Keratinocyte (primary cell): Measurements from ENCODE around the gene PPP3CB. TPM values are rescaled to one million over a fixed set of nuclear protein-coding genes. Genes with fewer than 3 reads are reported as not detected.
A peak's percentile ranks its signal among the peaks of the same experiment; 100 is the strongest.

Experiments
- DNase-seq: peaks from one replicate; pipeline ENCODE4 v3.0.0-alpha.2; 2011; ENCODE audit warnings: low read depth, missing footprints, low spot score
- FAIRE-seq: peaks from 2 replicates; lab custom pipeline; 2011; peaks lifted over from hg19 to GRCh38; lab: Jason Lieb, UNC
- H2AFZ ChIP-seq: 2 replicates; pipeline ENCODE4 v1.6.0; 2012; ENCODE audit warnings: low read length, control low read depth, inconsistent platforms; ENCODE audit not compliant: control insufficient read depth
- H3K27ac ChIP-seq: 2 replicates; pipeline ENCODE4 v1.5.1; 2011; ENCODE audit warnings: low read length; ENCODE audit not compliant: control insufficient read depth, insufficient read depth
- H3K27me3 ChIP-seq: 3 replicates; pipeline ENCODE4 v1.6.0; 2011; ENCODE audit warnings: low read length; ENCODE audit not compliant: control insufficient read depth, insufficient read depth; ENCODE audit errors: extremely low read depth
- H3K36me3 ChIP-seq, 2 experiments: 2 replicates in 1 of 2; 3 replicates in 1 of 2; pipeline ENCODE4 v1.5.1; 2011; ENCODE audit warnings: low read length in 2 of 2, mild to moderate bottlenecking in 1 of 2; ENCODE audit not compliant: control insufficient read depth in 2 of 2, insufficient read depth in 2 of 2; ENCODE audit errors: extremely low read depth in 1 of 2
- H3K4me1 ChIP-seq: 3 replicates; pipeline ENCODE4 v1.5.1; 2011; ENCODE audit warnings: low read length; ENCODE audit not compliant: control insufficient read depth, insufficient read depth; ENCODE audit errors: extremely low read depth
- H3K4me2 ChIP-seq: 3 replicates; pipeline ENCODE4 v1.6.0; 2011; ENCODE audit warnings: low read depth, low read length; ENCODE audit not compliant: control insufficient read depth, insufficient read depth; ENCODE audit errors: extremely low read depth
- H3K4me3 ChIP-seq, 3 experiments: fragments of 200-600 bp in 1 of 3; sonication (generic) in 1 of 3; 2 replicates in 2 of 3; 3 replicates in 1 of 3; pipeline ENCODE4 v1.5.1; 2011 to 2016; ENCODE audit warnings: low read length in 3 of 3, mild to moderate bottlenecking in 3 of 3, control low read depth in 2 of 3, inconsistent platforms in 1 of 3, low read depth in 1 of 3, mixed read lengths in 1 of 3, mixed run types in 1 of 3, moderate library complexity in 1 of 3; ENCODE audit not compliant: control insufficient read depth in 2 of 3, insufficient read depth in 2 of 3; ENCODE audit errors: extremely low read depth in 1 of 3
- H3K79me2 ChIP-seq: 2 replicates; pipeline ENCODE4 v1.6.0; 2012; ENCODE audit warnings: low read length; ENCODE audit not compliant: control insufficient read depth, insufficient read depth
- H3K9ac ChIP-seq: 3 replicates; pipeline ENCODE4 v1.6.0; 2011; ENCODE audit warnings: low read length; ENCODE audit not compliant: control insufficient read depth, insufficient read depth; ENCODE audit errors: extremely low read depth
- H3K9me1 ChIP-seq: 3 replicates; pipeline ENCODE4 v1.6.0; 2011; ENCODE audit warnings: low read length; ENCODE audit not compliant: control insufficient read depth, insufficient read depth; ENCODE audit errors: extremely low read depth
- H3K9me3 ChIP-seq: 2 replicates; pipeline ENCODE4 v1.5.1; 2012; ENCODE audit warnings: low read depth, low read length; ENCODE audit not compliant: control insufficient read depth
- H4K20me1 ChIP-seq: 3 replicates; pipeline ENCODE4 v1.6.0; 2011; ENCODE audit warnings: low read length; ENCODE audit not compliant: control insufficient read depth, insufficient read depth; ENCODE audit errors: extremely low read depth
- EZH2 ChIP-seq: IDR thresholded peaks from one replicate; pipeline ENCODE4 v1.6.1; 2012; ENCODE audit warnings: inconsistent platforms, mild to moderate bottlenecking, low read length, moderate library complexity
- dilution Hi-C: fragments of 300-500 bp; cut with MboI; formaldehyde crosslinking; loops from one replicate; pipeline ENCODE4 v1.7.0; 2020; ENCODE audit warnings: low sequenced_read_pairs; ENCODE audit not compliant: extremely low pct_ligation_motif_present
- polyA plus RNA-seq, 5 experiments: library from polyadenylated mRNA; depleted of rRNA in 3 of 5; stranded (reverse) in 3 of 5; stranded (forward) in 1 of 5; unstranded in 1 of 5; fragments of >200 nt; gene quantifications; 1 replicate in 1 of 5; 2 replicates in 3 of 5; 3 replicates in 1 of 5; pipeline versions ENCODE4 v1.2.1 to v1.2.3, GENCODE V29; 2011 to 2012; ENCODE audit warnings: missing spikeins in 2 of 5, low read depth in 1 of 5, low replicate concordance in 1 of 5
- TF ChIP-seq, protein P1 (sequence below), 3 experiments: IDR thresholded peaks in 1 of 3; conservative IDR thresholded peaks in 1 of 3; optimal IDR thresholded peaks in 1 of 3; 2 replicates in 2 of 3; 3 replicates in 1 of 3; pipeline versions ENCODE3 to v1.5.1; 2011; ENCODE audit warnings: low read length in 3 of 3, mild to moderate bottlenecking in 3 of 3, moderate library complexity in 2 of 3, control low read depth in 1 of 3, inconsistent platforms in 1 of 3; ENCODE audit not compliant: insufficient read depth in 2 of 3; ENCODE audit errors: extremely low read depth in 1 of 3

The PPP3CB gene
- polyA plus RNA-seq, 1 donor (not counting 4 experiments of a cell fraction or from before 2014, with no cell fraction given), result 23.5 TPM

DNA sequence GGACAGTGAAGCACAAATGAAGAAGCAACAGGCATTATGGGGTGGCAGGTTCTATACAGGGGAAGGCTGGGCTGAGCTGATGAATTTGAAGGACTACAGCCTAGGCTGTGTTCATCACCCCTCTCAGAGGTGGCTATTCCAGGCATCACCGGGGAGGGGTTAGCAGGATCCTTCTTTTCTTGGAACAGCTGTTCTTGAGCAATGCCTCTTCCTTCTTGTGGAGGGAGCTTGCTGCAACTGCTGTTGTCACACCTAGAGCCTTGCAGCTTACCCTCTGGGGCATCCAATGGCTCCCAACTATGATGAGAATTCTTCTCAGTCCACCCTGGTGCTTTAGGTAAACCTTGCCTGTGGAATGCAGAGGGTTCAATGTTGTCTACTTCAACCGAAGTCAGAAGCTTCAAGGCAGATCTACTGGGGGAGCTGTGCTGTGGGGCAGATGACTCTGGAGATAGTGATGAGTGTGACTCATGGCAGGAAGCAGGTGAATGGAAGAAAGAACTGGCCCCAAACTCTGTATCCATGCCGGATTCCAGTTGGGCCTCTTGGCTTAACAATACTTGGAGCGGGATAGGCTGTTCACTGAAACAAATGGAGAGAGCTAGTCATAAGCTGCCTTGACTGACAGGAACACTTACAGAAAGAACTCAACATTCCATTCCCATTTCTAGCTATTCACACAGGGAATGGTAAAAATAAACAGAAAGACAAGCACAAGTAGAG, 21.5 kb upstream of the PPP3CB start:
- Histone ChIP-seq H3K27me3 (no peaks in the 10 kb centered on the region), H4K20me1 (no peaks in the 10 kb centered on the region), H3K9ac (no peak overlapping the region), H3K4me1 (peaks cover 10% of the 10 kb centered on the region), H3K4me3 (no peak overlapping the region), H3K4me2 (peak overlapping the region; percentile 6), H3K27ac (no peak overlapping the region), H3K9me3 (no peaks in the 10 kb centered on the region), H2AFZ (no peak overlapping the region), H3K36me3 (no peaks in the 10 kb centered on the region), H3K9me1 (no peaks in the 10 kb centered on the region), H3K79me2 (no peaks in the 10 kb centered on the region)
- FAIRE-seq, result peak; percentile 89
- dilution Hi-C loops, result no loop called here
- TF ChIP-seq, protein P1, sequence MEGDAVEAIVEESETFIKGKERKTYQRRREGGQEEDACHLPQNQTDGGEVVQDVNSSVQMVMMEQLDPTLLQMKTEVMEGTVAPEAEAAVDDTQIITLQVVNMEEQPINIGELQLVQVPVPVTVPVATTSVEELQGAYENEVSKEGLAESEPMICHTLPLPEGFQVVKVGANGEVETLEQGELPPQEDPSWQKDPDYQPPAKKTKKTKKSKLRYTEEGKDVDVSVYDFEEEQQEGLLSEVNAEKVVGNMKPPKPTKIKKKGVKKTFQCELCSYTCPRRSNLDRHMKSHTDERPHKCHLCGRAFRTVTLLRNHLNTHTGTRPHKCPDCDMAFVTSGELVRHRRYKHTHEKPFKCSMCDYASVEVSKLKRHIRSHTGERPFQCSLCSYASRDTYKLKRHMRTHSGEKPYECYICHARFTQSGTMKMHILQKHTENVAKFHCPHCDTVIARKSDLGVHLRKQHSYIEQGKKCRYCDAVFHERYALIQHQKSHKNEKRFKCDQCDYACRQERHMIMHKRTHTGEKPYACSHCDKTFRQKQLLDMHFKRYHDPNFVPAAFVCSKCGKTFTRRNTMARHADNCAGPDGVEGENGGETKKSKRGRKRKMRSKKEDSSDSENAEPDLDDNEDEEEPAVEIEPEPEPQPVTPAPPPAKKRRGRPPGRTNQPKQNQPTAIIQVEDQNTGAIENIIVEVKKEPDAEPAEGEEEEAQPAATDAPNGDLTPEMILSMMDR (optimal IDR thresholded peaks at IDR 0.05 in 1 of 3, IDR thresholded peaks at IDR 0.05 in 1 of 3, conservative IDR thresholded peaks at IDR 0.05 in 1 of 3; ENCODE audit: extremely low read depth in 1 of 3, insufficient read depth in 2 of 3, low read length in 3 of 3), result no peak
- no peak for TF ChIP-seq EZH2
- no peak for DNase-seq

DNA sequence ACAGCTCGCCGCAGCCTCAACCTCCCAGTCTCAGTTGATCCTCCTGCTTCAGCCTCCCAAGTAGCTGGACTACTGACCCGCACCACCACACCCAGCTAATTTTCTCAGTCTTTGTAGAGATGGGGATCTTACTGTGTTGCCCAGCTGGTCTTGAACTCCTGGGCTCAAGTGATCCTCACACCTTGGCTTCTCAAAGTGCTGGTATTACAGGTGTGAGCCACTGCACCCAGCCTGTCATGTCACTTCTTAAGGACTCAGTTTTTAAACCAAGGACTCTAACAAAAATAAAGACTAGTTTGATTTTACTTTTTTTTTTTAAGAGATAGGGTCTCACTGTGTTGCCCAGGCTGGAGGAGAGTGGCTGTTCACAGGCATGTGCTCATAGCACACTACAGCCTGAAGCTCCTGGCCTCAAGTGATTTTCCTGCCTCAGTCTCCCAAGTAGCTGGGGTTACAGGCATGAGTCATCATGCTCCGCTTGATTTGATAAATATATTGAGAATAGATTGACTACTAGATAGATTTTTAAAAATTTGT, 16.5 kb upstream of the PPP3CB start:
- no peaks in the 10 kb centered on the region for H3K36me3 ChIP-seq
- H3K27ac ChIP-seq, result no peak overlapping the region
- H3K27me3 ChIP-seq, result no peaks in the 10 kb centered on the region
- no peak for FAIRE-seq
- peaks cover 2% of the 10 kb centered on the region for H3K4me1 ChIP-seq
- dilution Hi-C loops, result no loop called here
- no peaks in the 10 kb centered on the region for H3K9me1 ChIP-seq
- no peak overlapping the region for H3K4me3 ChIP-seq
- no peak for DNase-seq
- no peak overlapping the region for H2AFZ ChIP-seq
- no peak overlapping the region for H3K4me2 ChIP-seq
- TF ChIP-seq, protein P1 (optimal IDR thresholded peaks at IDR 0.05 in 1 of 3, IDR thresholded peaks at IDR 0.05 in 1 of 3, conservative IDR thresholded peaks at IDR 0.05 in 1 of 3; ENCODE audit: extremely low read depth in 1 of 3, insufficient read depth in 2 of 3, low read length in 3 of 3), result no peak
- no peak for TF ChIP-seq EZH2
- H3K9me3 ChIP-seq, result no peaks in the 10 kb centered on the region
- H3K9ac ChIP-seq, result no peak overlapping the region
- no peaks in the 10 kb centered on the region for H4K20me1 ChIP-seq
- no peaks in the 10 kb centered on the region for H3K79me2 ChIP-seq
